ENCODE measurements around the gene NCS1.

NCS1 gene

GRCh38 chr9:130183133-130183762, 11.0 kb downstream of the NCS1 start (continued):
- TF ChIP-seq PRDM10 (tag by site-specific recombination; IDR thresholded peaks at IDR 0.05) (0 out of 2 replicates have a peak, but pooled peaks have one; percentile 55), ZBTB6 (tag by site-specific recombination; IDR thresholded peaks at IDR 0.05) (no peak), GLIS1 (tag by site-specific recombination; IDR thresholded peaks at IDR 0.05) (peak; percentile 90), KLF17 (tag by site-specific recombination; IDR thresholded peaks at IDR 0.05) (no peak), ZNF155 (tag by site-specific recombination; IDR thresholded peaks at IDR 0.05) (no peak), GLI4 (tag by site-specific recombination; IDR thresholded peaks at IDR 0.05) (no peak), ZNF24 (tag by site-specific recombination; IDR thresholded peaks at IDR 0.05) (no peak), KLF8 (tag by site-specific recombination; IDR thresholded peaks at IDR 0.05) (no peak), YY2 (tag by site-specific recombination; IDR thresholded peaks at IDR 0.05) (no peak), ZNF302 (tag by site-specific recombination; IDR thresholded peaks at IDR 0.05; ENCODE audit: low read depth) (no peak), ZEB2 (tag by site-specific recombination; IDR thresholded peaks at IDR 0.05) (no peak), ZNF692 (tag by site-specific recombination; IDR thresholded peaks at IDR 0.05) (peak; percentile 26; the same call in 1 of the 2 replicates), ZBTB48 (tag by site-specific recombination; IDR thresholded peaks at IDR 0.05) (no peak), GLIS2 (tag by site-specific recombination; IDR thresholded peaks at IDR 0.05) (peak; percentile 70), REST (tag by site-specific recombination; IDR thresholded peaks at IDR 0.05) (no peak), ELK4 (IDR thresholded peaks at IDR 0.05; ENCODE audit: borderline replicate concordance, low read depth, low read length) (no peak), ZNF362 (tag by site-specific recombination; IDR thresholded peaks at IDR 0.05) (no peak), KLF7 (tag by site-specific recombination; IDR thresholded peaks at IDR 0.05; ENCODE audit: borderline replicate concordance) (no peak), ZBTB7A (tag by site-specific recombination; IDR thresholded peaks at IDR 0.05; ENCODE audit: low read depth) (no peak), PATZ1 (tag by site-specific recombination; IDR thresholded peaks at IDR 0.05) (peak; percentile 83), ZNF23 (tag by site-specific recombination; IDR thresholded peaks at IDR 0.05; ENCODE audit: borderline replicate concordance) (no peak), ZNF529 (tag by site-specific recombination; IDR thresholded peaks at IDR 0.05; ENCODE audit: insufficient replicate concordance) (no peak), ZNF843 (tag by site-specific recombination; IDR thresholded peaks at IDR 0.05) (no peak), WT1 (tag by site-specific recombination; IDR thresholded peaks at IDR 0.05) (no peak)
